Hematopoietic multipotent progenitor cell treated with erythropoietin and hydrocortisone succinate and interleukin-3 and kit ligand, for 15 days (in vitro differentiated cells): ENCODE data around the gene CACNA1C.

Experiments used
- DNase-seq: peaks from one replicate; pipeline ENCODE4 v3.0.0-alpha.2; 2015; ENCODE audit warnings: low spot score

CACNA1C gene

GRCh38 chr12:2745655-2746054, 692.9 kb downstream of the CACNA1C start:
- DNase-seq: no peak
